ENCODE results near the gene PHF21B.

The PHF21B gene

GRCh38 chr22:45023431-45023830 lies 13.6 kb upstream of the PHF21B start:
- DNase-seq (ENCODE audit: low spot score) = no peak
- in situ Hi-C loops (cut with MboI; ENCODE audit: low sequenced_read_pairs, unreplicated experiment) = no loop called here
- TF ChIP-seq CTCF (IDR thresholded peaks at IDR 0.05; ENCODE audit: borderline replicate concordance, control extremely low read depth, extremely low read depth, insufficient read depth, missing control alignments) = no peak

GRCh38 chr22:45019861-45020655 lies 10.3 kb upstream of the PHF21B start:
- in situ Hi-C loops (cut with MboI; ENCODE audit: low sequenced_read_pairs, unreplicated experiment) = no loop called here
- DNase-seq (ENCODE audit: low spot score) = no peak
- TF ChIP-seq CTCF (IDR thresholded peaks at IDR 0.05; ENCODE audit: borderline replicate concordance, control extremely low read depth, extremely low read depth, insufficient read depth, missing control alignments) = no peak

GRCh38 chr22:45014654-45015053 lies 4.8 kb upstream of the PHF21B start:
- no peak for DNase-seq (ENCODE audit: low spot score)
- in situ Hi-C loops (cut with MboI; ENCODE audit: low sequenced_read_pairs, unreplicated experiment) = no loop called here
- no peak for TF ChIP-seq CTCF (IDR thresholded peaks at IDR 0.05; ENCODE audit: borderline replicate concordance, control extremely low read depth, extremely low read depth, insufficient read depth, missing control alignments)

GRCh38 chr22:45013138-45013537 lies 3.3 kb upstream of the PHF21B start:
- no peak for TF ChIP-seq CTCF (IDR thresholded peaks at IDR 0.05; ENCODE audit: borderline replicate concordance, control extremely low read depth, extremely low read depth, insufficient read depth, missing control alignments)
- no peak for DNase-seq (ENCODE audit: low spot score)
- in situ Hi-C loops (cut with MboI; ENCODE audit: low sequenced_read_pairs, unreplicated experiment) = no loop called here

GRCh38 chr22:45010532-45010900 lies 711 bp upstream of the PHF21B start:
- no peak for TF ChIP-seq CTCF (IDR thresholded peaks at IDR 0.05; ENCODE audit: borderline replicate concordance, control extremely low read depth, extremely low read depth, insufficient read depth, missing control alignments)
- in situ Hi-C loops (cut with MboI; ENCODE audit: low sequenced_read_pairs, unreplicated experiment) = no loop called here
- DNase-seq (ENCODE audit: low spot score) = no peak

GRCh38 chr22:45008751-45009605 lies 827 bp downstream of the PHF21B start:
- in situ Hi-C loops (cut with MboI; ENCODE audit: low sequenced_read_pairs, unreplicated experiment) = no loop called here
- no peak for TF ChIP-seq CTCF (IDR thresholded peaks at IDR 0.05; ENCODE audit: borderline replicate concordance, control extremely low read depth, extremely low read depth, insufficient read depth, missing control alignments)
- DNase-seq (ENCODE audit: low spot score) = no peak

Measured in GM13976 (cell line).